GM18868 (cell line): Measurements from ENCODE around the gene SDSL.
A peak's percentile ranks its signal among the peaks of the same experiment; 100 is the strongest.

Source experiments
- ATAC-seq: cut with Tn5 transposase; IDR thresholded peaks from one replicate; pipeline ENCODE4 v1.9.1; 2021; ENCODE audit warnings: mild to moderate bottlenecking, moderate library complexity; ENCODE audit not compliant: unreplicated experiment

The SDSL gene

DNA sequence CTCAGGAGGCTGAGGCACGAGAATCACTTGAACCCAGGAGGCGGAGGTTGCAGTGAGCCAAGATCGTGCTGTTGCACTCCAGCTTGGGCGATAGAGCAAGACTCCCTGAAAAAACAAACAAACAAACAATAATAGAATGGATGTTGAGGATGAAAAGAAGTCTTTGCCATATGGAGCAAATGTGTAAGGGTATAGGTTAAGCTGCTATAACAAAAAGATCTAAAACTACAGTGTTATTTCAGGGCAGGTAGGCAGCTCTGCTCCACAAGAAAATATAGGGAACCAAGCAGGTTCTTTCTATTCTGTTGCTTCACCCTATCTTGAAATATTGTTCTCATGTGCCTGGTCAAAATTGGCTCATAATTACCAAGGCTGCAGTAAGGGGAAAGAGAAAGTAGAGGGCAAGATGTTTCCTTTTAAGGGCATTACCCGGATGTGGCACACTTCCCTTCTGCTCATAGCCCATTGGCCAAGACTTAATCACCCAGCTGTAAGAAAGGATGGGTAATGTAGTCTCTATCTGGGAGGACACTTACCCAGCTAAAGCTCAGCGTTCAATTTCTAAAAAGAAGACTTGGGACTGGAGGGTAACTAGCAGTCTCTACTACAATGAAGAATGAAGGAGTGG lies 23.5 kb downstream of the SDSL start:
- peak; percentile 60 for ATAC-seq

- ATAC-seq, result no peak
These were observed 26.7 kb downstream of the SDSL start for GRCh38 chr12:113448873-113449272.

- no peak for ATAC-seq
These were observed 27.1 kb downstream of the SDSL start for GRCh38 chr12:113449299-113449698.

GRCh38 chr12:113449839-113450238 lies 27.7 kb downstream of the SDSL start:
- ATAC-seq, result no peak

DNA sequence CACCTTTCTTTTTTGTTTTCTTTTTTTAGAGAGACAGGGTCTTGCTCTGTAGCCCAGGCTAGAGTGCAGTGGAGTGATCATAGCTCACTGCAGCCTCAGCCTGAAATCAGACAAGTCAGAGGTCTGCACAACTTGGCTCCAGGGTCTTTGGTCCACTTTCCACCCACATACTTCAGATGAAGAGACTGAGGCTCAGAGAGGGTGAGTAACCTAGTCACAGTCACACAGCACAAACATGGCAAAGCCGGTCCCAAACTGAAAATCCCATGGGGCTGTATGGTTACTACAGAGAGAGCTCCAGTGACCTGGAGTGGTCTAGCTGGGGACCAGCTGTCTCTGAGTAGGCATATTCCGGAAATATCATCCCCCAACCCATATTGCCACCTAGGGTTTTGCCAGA lies 30.3 kb downstream of the SDSL start:
- ATAC-seq, result no peak

DNA sequence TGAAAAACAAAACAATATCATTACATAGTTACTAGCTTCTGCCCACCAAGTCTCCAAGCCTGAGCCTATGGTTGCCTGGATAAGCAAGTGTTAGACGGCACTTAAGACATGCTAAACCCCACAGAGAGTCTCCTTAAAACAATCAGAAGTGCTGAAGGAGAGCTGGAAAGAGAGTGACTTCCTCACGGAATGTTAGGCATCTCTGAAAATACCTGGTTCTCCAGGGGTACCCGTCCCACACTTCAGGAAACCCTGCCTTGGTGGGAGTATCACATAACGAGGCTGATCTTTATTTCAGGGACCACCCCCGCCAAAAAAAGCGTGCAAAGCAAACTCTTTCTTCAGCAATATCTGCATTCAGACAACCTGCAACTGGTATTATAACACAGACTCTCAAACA lies 31.1 kb downstream of the SDSL start:
- no peak for ATAC-seq

DNA sequence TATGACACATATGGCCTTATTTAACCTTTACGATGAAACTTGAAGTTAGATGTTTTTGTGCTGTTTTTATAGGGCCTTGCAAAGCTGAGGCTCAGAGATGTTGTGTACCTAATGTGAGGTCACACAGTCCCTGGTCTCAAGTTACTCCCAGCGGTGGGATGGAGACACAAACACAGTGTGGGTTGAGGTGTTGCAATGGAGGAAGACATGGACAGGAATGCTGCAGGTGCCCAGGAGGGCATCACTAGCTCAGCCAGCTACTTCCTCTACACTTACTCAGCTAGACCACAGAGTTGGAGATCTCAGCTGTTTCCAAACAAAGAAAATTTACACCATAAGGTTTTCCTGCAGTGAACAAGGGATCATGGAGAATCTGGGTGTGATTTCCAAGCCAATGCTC lies 34.0 kb downstream of the SDSL start:
- no peak for ATAC-seq

DNA sequence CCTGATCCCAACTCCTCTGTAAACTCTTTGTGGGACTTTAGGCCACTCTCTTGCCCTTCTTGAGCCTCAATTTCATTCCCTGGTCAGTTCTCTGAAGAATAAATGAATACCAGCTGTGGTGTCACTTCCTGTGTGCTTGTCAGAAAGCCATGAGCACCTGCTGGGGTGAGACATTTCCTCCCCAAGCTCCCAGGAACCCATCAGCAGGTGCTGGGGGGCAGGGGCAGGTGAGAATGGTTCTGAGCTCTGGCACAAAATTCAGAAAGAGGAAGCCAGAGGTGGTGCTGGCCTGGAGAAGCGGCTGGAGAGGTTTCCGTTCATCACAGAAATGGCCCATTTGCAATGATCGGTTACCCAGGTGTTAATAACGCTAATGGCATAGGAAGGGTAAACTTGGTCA lies 34.6 kb downstream of the SDSL start:
- no peak for ATAC-seq

GRCh38 chr12:113457185-113457584 lies 35.0 kb downstream of the SDSL start:
- ATAC-seq, result no peak

- ATAC-seq, result no peak
These were observed 35.5 kb downstream of the SDSL start for GRCh38 chr12:113457710-113458109.

DNA sequence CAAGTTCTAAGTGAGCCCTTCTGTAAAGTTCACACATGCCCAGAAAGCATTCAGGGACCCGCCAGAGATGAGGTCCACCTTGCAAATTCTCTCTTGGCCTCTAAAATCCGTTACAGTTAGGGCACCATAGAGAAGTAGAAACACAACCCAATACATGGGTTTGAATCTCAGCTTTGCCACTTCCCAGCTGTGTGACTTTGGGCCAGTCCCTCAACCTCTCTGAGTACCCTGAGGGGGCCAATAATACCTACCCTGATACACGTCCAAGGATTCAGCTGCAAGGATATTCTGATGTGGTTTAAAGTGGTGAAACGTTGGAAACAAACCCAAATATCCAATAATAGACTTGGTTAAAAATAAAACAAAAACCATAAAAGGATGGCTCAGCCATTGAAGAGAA lies 37.8 kb downstream of the SDSL start:
- ATAC-seq, result no peak

GRCh38 chr12:113461666-113462065 lies 39.5 kb downstream of the SDSL start:
- ATAC-seq, result no peak

DNA sequence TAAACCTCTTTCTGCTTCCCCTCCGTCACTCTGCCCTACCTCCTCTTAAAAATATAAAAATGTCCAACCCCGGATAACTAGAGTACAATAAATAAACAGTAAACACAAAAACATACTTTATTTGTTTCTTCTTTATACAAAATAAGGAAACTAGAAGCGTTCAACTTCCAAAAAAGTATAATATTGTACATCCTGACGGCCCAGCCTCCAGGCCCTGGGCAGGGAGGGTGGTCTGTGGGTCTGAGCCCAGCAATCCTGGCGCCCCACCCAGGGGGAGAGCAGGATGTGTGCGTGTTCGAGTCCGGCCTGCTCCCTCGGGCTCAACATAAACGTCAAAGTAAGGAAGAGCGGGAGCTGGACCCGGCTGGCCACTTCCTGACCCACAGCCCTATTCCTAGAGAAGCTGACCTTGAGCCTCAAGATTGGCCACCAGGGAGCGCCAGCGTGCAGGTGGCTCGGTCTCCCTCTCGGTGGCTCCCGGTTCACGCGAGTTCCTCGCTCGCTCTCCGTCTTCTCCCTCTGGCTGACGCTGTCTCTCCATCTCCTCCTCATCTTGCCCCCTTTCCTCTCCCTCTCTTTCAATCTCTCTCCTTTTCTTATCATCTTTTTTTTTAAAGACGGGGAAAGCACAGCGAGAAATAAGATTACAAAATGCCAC lies 40.1 kb downstream of the SDSL start:
- ATAC-seq, result peak; percentile 45

- no peak for ATAC-seq
These were observed 41.0 kb downstream of the SDSL start for GRCh38 chr12:113462998-113463745.

GRCh38 chr12:113463746-113464451 lies 41.7 kb downstream of the SDSL start:
- ATAC-seq, result no peak

- ATAC-seq, result no peak
These were observed 42.2 kb downstream of the SDSL start for GRCh38 chr12:113464452-113464775.

DNA sequence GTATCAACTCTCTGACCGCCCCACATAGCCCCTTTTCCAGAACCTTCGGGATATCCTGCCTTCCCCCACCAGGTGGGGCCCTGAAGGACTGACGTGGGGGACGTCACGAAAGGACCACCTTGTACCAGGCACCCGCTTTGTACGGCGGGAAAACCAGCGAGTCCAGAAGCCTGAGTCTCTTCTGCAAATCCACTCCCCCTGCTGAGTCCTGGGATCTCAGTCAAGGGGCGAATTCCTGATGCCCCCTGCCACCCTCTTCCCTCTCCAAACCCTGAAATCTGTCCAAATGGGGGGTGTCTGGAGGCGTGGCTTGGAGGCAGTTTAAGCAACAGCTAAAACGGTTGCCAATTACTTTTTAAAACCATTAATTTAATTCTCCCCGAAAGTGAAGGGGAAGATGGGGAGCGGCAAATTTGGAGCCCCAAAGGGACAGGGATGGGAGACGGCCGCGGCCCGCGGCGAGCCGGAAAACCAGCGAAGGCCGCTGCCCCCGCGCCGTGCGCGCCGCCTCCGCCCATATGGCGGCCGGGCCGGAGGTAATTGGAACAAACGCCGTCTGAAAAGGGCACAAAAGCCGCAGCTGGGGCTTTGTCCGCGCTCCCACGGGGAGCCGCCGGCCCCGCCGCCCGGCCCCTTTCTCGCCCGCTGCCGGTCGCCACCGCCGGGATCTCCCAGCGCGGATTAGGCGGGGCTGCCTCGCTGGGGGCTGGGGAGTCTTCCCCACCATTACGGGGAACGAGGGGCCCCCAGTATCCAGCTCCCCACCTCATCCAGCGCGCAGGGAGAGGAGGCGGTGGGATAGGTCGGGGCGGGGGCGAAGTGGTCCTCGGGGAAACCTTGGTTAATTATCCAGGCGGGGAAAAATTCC lies 42.9 kb downstream of the SDSL start:
- ATAC-seq, result no peak

DNA sequence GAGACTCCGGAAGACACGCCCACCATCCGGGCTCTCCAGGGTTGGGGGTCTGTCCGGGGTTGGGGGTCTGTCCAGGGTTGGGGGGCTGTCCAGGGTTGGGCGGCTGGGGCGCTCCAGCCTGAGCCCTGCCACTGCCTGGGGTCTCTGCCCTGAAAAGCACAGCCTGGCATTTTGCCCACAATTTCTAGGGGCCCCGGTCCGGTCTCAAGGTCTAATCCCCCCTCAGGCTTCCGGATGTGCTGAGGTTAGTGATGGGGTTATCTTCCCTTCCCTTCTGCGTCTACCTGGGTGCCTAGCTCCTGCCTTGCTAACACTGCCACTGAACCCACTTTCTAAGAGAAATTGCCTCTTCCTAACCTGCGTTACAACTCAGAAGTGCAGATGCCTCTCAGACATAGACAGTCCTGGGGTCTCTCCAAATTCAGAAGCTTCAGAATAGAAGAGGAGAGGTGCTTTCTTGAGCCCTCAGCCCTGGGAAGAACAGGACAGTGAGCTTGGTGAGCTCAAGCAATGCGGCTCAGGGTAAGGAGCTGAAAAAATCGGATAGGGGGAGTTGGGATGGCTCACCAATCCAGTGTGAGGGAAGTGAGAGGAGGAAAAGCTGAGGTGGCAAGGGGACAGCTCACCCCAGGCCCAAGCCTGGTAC lies 43.8 kb downstream of the SDSL start:
- no peak for ATAC-seq

- no peak for ATAC-seq
These were observed 44.4 kb downstream of the SDSL start for GRCh38 chr12:113466454-113467141.

DNA sequence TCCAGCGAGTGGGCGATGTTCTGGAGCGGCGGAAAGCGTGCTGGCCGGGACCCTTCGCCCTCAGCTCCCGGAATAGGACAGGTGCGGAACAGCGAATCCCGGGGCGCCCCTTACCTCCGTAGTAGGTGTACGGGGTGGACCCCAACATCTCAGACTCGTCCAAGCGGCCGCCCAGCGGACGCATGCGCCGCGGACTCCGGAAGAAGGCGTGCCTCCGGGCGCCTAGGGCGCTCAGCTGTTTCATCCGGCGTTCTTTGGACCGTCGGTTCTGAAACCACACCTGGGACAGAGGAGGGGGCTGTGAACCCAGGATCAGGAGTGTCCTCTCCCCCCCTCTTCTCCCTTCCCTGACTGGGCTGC lies 44.9 kb downstream of the SDSL start:
- ATAC-seq, result no peak
